22Rv1 (cell line): ENCODE results near the gene SHC1.

ENCODE experiments used
- ZFX ChIP-seq: fragments of 450-650 bp; IDR thresholded peaks from 2 replicates; pipeline ENCODE4 v1.6.1; 2017; ENCODE audit warnings: antibody characterized with exemption, borderline replicate concordance
- TF ChIP-seq, protein P1 (sequence below): fragments of 450-650 bp; IDR thresholded peaks from 2 replicates; pipeline ENCODE4 v1.5.1; 2017; ENCODE audit warnings: mild to moderate bottlenecking

DNA sequence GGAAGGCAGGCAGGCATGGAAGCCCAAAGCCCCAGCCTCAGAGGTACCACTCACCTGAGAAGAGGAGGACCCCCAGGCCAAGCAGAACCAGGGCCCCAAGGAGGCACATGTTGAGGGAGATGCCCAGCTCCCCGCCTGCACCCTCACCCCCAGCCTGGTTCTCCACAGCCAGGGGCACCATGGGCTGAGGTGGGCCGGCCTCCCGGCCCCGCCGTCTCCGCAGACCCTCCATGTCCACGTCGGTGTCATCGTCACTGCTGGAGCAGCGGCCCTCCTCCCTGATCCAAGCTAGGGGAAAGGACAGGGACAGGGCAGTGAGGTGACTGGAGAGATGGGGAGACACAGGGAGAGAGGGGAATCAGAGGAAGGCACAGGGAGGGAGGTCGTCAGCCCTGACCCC is 22.5 kb downstream of the SHC1 start:
- TF ChIP-seq, protein P1, sequence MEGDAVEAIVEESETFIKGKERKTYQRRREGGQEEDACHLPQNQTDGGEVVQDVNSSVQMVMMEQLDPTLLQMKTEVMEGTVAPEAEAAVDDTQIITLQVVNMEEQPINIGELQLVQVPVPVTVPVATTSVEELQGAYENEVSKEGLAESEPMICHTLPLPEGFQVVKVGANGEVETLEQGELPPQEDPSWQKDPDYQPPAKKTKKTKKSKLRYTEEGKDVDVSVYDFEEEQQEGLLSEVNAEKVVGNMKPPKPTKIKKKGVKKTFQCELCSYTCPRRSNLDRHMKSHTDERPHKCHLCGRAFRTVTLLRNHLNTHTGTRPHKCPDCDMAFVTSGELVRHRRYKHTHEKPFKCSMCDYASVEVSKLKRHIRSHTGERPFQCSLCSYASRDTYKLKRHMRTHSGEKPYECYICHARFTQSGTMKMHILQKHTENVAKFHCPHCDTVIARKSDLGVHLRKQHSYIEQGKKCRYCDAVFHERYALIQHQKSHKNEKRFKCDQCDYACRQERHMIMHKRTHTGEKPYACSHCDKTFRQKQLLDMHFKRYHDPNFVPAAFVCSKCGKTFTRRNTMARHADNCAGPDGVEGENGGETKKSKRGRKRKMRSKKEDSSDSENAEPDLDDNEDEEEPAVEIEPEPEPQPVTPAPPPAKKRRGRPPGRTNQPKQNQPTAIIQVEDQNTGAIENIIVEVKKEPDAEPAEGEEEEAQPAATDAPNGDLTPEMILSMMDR, result no peak
- no peak for TF ChIP-seq ZFX
